HepG2 (cell line): Measurements from ENCODE around the gene TNS1. TPM values are rescaled to one million over a fixed set of nuclear protein-coding genes. Genes with fewer than 3 reads are reported as not detected.

ENCODE experiments used
- BRCA1 ChIP-seq: sonication (generic); formaldehyde crosslinking; IDR thresholded peaks from 2 replicates; pipeline ENCODE4 v1.4.0; 2020; ENCODE audit warnings: missing genetic modification reagents
- E2F2 ChIP-seq: sonication (generic); formaldehyde crosslinking; IDR thresholded peaks from 2 replicates; pipeline ENCODE4 v1.4.0; 2020; ENCODE audit warnings: missing genetic modification reagents, borderline replicate concordance
- ETV5 ChIP-seq: IDR thresholded peaks from 2 replicates; pipeline ENCODE4 v1.6.1; 2018; ENCODE audit warnings: missing biosample characterization, missing genetic modification reagents, inconsistent platforms, borderline replicate concordance
- FOSL2 ChIP-seq: sonication (generic); formaldehyde crosslinking; IDR thresholded peaks from 2 replicates; pipeline ENCODE4 v1.4.0; 2020; ENCODE audit warnings: missing genetic modification reagents
- FOXP1 ChIP-seq, 2 experiments: fragments of 450-650 bp in 1 of 2; IDR thresholded peaks; 2 replicates each; pipeline ENCODE4 v1.6.1; 2017 to 2018; ENCODE audit warnings: antibody characterized with exemption in 1 of 2
- FUBP1 ChIP-seq: sonication (generic); formaldehyde crosslinking; IDR thresholded peaks from 2 replicates; pipeline ENCODE4 v1.5.1; 2020; ENCODE audit warnings: missing genetic modification reagents, mild to moderate bottlenecking, borderline replicate concordance
- HOXA7 ChIP-seq: sonication (generic); formaldehyde crosslinking; IDR thresholded peaks from 2 replicates; pipeline ENCODE4 v1.8.1; 2022; ENCODE audit warnings: mild to moderate bottlenecking, missing genetic modification reagents, moderate library complexity
- NKX3-1 ChIP-seq: sonication (generic); formaldehyde crosslinking; IDR thresholded peaks from 2 replicates; pipeline ENCODE4 v1.5.0; 2020; ENCODE audit warnings: missing genetic modification reagents
- PPARG ChIP-seq: conservative IDR thresholded peaks from 2 replicates; pipeline ENCODE4 v1.6.1; 2016; ENCODE audit warnings: missing biosample characterization, missing genetic modification reagents
- RXRA ChIP-seq: sonication (generic); formaldehyde crosslinking; IDR thresholded peaks from 2 replicates; pipeline ENCODE4 v1.5.1; 2020; ENCODE audit warnings: missing genetic modification reagents
- SNAPC2 ChIP-seq: sonication (generic); formaldehyde crosslinking; IDR thresholded peaks from 2 replicates; pipeline ENCODE4 v1.8.1; 2022; ENCODE audit warnings: mild to moderate bottlenecking, missing genetic modification reagents
- SPEN ChIP-seq: sonication (generic); formaldehyde crosslinking; IDR thresholded peaks from 2 replicates; pipeline ENCODE4 v1.5.1; 2020; ENCODE audit warnings: low read depth, mild to moderate bottlenecking, missing genetic modification reagents
- TFDP2 ChIP-seq: sonication (generic); formaldehyde crosslinking; IDR thresholded peaks from 2 replicates; pipeline ENCODE4 v1.4.0; 2020; ENCODE audit warnings: missing genetic modification reagents
- U2AF1 ChIP-seq: fragments of 200-400 bp; formaldehyde crosslinking; optimal IDR thresholded peaks from 2 replicates; pipeline ENCODE3; 2017; ENCODE audit warnings: mild to moderate bottlenecking, low read depth, low read length
- ZFY ChIP-seq: sonication (generic); formaldehyde crosslinking; IDR thresholded peaks from 2 replicates; pipeline ENCODE4 v1.4.0; 2020; ENCODE audit warnings: missing genetic modification reagents
- ZMAT5 ChIP-seq: sonication (generic); formaldehyde crosslinking; IDR thresholded peaks from 2 replicates; pipeline ENCODE4 v1.5.0; 2020; ENCODE audit warnings: mild to moderate bottlenecking, low read depth, missing genetic modification reagents, borderline replicate concordance
- ZNF446 ChIP-seq: sonication (generic); formaldehyde crosslinking; IDR thresholded peaks from 2 replicates; pipeline ENCODE4 v1.5.0; 2020; ENCODE audit warnings: mild to moderate bottlenecking, missing genetic modification reagents
- ZNF629 ChIP-seq: sonication (generic); formaldehyde crosslinking; conservative IDR thresholded peaks from 2 replicates; pipeline ENCODE4 v1.5.0; 2020; ENCODE audit warnings: missing genetic modification reagents
- ZNF670 ChIP-seq: sonication (generic); formaldehyde crosslinking; IDR thresholded peaks from 2 replicates; pipeline ENCODE4 v1.8.0; 2022; ENCODE audit warnings: mild to moderate bottlenecking, missing genetic modification reagents, borderline replicate concordance
- ZNF790 ChIP-seq: sonication (generic); formaldehyde crosslinking; IDR thresholded peaks from 2 replicates; pipeline ENCODE4 v1.8.0; 2022; ENCODE audit warnings: missing genetic modification reagents, mild to moderate bottlenecking, borderline replicate concordance
- ZNF883 ChIP-seq: sonication (generic); formaldehyde crosslinking; IDR thresholded peaks from 2 replicates; pipeline ENCODE4 v1.5.1; 2020; ENCODE audit warnings: mild to moderate bottlenecking, missing genetic modification reagents; ENCODE audit errors: not compliant biosample characterization
- ZSCAN20 ChIP-seq: sonication (generic); formaldehyde crosslinking; IDR thresholded peaks from 2 replicates; pipeline ENCODE4 v1.4.0; 2020; ENCODE audit warnings: missing genetic modification reagents, mild to moderate bottlenecking, borderline replicate concordance
- ZZZ3 ChIP-seq: sonication (generic); formaldehyde crosslinking; IDR thresholded peaks from 2 replicates; pipeline ENCODE4 v1.4.0; 2020; ENCODE audit warnings: missing genetic modification reagents, mild to moderate bottlenecking, borderline replicate concordance
- polyA plus RNA-seq, 8 experiments: library from polyadenylated mRNA; depleted of rRNA in 3 of 8; stranded (reverse) in 7 of 8; unstranded in 1 of 8; fragments of >200 nt; fragmentation: Illumina TruSeq in 4 of 8; extraction: Trizol in 4 of 8; gene quantifications; 2 replicates each; pipeline versions ENCODE4 v1.2.1 to v1.2.3, GENCODE V29; 2011 to 2016; ENCODE audit warnings: low read depth in 4 of 8, missing spikeins in 1 of 8, mixed read lengths in 1 of 8; ENCODE audit not compliant: insufficient read depth in 1 of 8
- total RNA-seq, 5 experiments: library from RNA; depleted of rRNA; stranded (reverse); fragments of >200 nt; fragmentation: Illumina TruSeq; extraction: Trizol; gene quantifications; 2 replicates each; pipeline ENCODE4 v1.2.3, GENCODE V29; 2016; ENCODE audit warnings: low read depth in 1 of 5

The TNS1 gene
- total and polyA plus RNA-seq, 2 of the 13 experiments (the other 11 are each of a cell fraction or from before 2014, with no cell fraction given), result 1.9 to 118 TPM

GRCh38 chr2:217790681-217791392, 212.0 kb downstream of the TNS1 start (continued):
- no peak for TF ChIP-seq HOXA7 (CRISPR knock-in tag)
- no peak for TF ChIP-seq FOXP1 (IDR thresholded peaks at IDR 0.05)
- TF ChIP-seq FOXP1 (CRISPR knock-in tag; IDR thresholded peaks at IDR 0.05), result no peak
- no peak for TF ChIP-seq ZMAT5 (CRISPR knock-in tag)
- peak; percentile 57 for TF ChIP-seq FOSL2 (CRISPR knock-in tag)
- no peak for TF ChIP-seq ZNF629 (CRISPR knock-in tag)
- 0 out of 2 replicates have a peak, but pooled peaks have one; percentile 36 for TF ChIP-seq ZZZ3 (CRISPR knock-in tag)
- TF ChIP-seq ZNF883 (CRISPR knock-in tag), result peak; percentile 31
- TF ChIP-seq ETV5 (CRISPR knock-in tag), result no peak
- 0 out of 2 replicates have a peak, but pooled peaks have one; percentile 64 for TF ChIP-seq FUBP1 (CRISPR knock-in tag)
- no peak for TF ChIP-seq SPEN
- no peak for TF ChIP-seq PPARG
- no peak for TF ChIP-seq ZNF446 (CRISPR knock-in tag)
- no peak for TF ChIP-seq E2F2
- no peak for TF ChIP-seq NKX3-1 (CRISPR knock-in tag)
- TF ChIP-seq BRCA1 (CRISPR knock-in tag), result no peak
- TF ChIP-seq ZFY, result 0 out of 2 replicates have a peak, but pooled peaks have one; percentile 19
- TF ChIP-seq U2AF1, result no peak
- TF ChIP-seq TFDP2 (CRISPR knock-in tag), result no peak
- TF ChIP-seq ZSCAN20, result no peak
- TF ChIP-seq RXRA (CRISPR knock-in tag), result no peak
- no peak for TF ChIP-seq SNAPC2 (CRISPR knock-in tag)
- TF ChIP-seq ZNF790 (CRISPR knock-in tag), result no peak
- 0 out of 2 replicates have a peak, but pooled peaks have one; percentile 19 for TF ChIP-seq ZNF670
